ENCODE data around the gene TMEM116.

Gene TMEM116

DNA sequence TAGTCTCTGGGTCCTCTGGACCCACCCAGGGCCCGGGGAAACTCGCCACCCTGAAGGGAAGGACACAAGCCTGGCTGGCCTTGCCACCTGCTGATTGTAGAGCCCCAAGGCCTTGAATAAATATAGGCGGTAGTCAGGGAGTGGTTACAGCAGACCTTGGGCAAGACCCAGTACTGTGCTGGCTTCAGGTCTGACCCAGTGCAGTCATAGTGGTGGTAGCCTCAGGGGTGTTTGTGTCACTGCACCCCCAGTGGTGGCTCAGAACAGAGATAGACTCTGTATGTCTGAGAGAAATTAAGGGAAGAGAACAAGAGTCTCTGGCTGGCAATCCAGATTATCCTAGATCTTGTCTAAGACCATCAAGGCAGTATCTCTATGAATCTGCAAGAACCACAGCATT is 107.5 kb downstream of the TMEM116 start:
- in situ Hi-C loops (cut with MboI; ENCODE audit: low sequenced_read_pairs), result no loop called here

DNA sequence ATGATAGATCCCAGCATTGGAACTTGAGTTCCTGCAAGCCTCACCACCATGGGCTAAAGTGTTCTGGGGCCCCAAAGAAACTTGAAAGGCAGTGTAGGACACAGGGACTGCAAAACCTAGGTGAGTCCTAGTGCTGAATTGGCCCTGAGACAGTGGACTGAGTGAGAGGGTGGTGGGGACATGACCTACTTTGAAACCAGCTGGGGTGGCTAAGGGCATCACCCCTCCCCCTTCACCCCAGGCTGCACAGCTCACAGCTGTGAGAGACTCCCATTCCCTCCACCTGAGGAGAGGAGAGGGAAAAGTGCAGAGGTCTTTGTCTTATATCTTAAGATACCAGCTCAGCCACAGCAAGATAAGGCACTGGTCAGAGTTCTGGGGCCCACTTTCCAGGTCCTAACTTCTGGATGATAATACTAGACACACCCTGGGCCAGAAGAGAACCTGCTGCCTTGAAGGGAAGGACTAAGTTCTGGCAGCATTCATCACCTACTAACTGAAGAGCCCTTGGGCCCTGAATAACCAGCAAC is 108.5 kb downstream of the TMEM116 start:
- in situ Hi-C loops (cut with MboI; ENCODE audit: low sequenced_read_pairs), result no loop called here

DNA sequence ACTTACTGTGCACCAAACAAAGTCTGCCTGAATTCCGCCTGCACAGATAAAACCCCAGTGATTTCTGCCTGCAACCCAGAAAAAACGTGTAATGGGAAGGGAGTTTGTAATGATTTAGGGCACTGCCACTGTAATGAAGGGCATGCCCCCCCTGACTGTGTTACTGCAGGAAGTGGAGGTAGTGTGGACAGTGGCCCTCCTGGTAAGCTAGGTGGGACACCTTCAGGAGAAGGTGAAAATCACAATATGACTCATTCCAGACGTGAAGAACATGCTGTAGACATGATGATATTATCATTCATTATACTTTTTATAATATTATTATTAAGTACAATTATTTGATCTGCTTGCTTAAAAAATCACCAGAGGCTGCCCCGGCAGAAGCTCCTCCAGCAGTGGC is 111.8 kb downstream of the TMEM116 start:
- in situ Hi-C loops (cut with MboI; ENCODE audit: low sequenced_read_pairs), result no loop called here

DNA sequence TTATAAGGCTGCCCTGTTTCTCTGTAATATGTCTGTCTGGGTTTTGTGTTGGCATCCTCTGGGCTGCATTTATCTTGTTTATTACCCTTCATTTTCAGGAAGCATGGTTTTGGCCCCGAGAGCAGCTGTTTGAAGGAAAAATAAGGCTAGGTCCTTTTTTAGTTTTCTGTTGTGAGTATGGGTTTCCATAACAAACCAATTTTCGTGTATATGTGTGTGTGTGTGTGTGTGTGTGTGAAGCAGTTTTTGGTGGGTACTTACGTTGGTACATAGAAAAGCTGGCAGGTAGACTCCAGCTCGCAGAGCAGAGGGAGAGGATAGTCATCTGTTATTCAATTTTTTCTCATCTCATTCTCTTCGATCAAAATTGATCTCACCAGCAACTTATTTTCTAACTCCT is 118.4 kb downstream of the TMEM116 start:
- in situ Hi-C loops (cut with MboI; ENCODE audit: low sequenced_read_pairs), result no loop called here

DNA sequence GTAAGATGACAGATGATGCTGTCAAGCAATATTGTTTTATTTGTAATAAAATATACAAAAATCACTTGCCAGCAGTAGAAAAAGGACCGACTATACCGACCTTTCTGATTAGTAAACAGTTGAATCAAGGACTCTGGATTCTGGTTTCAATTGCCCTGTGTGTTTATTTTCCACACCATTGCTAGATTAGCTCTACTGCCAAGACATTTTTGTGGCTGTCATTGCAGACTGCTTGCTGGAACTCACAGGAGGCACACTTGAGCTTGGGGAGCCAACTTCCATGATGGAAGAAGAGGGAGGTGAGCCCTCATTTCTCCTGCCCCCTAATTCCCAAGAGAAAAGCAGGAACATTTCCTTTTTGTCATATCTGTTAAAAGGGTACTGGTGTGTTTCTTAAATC is 119.7 kb downstream of the TMEM116 start:
- in situ Hi-C loops (cut with MboI; ENCODE audit: low sequenced_read_pairs), result no loop called here

DNA sequence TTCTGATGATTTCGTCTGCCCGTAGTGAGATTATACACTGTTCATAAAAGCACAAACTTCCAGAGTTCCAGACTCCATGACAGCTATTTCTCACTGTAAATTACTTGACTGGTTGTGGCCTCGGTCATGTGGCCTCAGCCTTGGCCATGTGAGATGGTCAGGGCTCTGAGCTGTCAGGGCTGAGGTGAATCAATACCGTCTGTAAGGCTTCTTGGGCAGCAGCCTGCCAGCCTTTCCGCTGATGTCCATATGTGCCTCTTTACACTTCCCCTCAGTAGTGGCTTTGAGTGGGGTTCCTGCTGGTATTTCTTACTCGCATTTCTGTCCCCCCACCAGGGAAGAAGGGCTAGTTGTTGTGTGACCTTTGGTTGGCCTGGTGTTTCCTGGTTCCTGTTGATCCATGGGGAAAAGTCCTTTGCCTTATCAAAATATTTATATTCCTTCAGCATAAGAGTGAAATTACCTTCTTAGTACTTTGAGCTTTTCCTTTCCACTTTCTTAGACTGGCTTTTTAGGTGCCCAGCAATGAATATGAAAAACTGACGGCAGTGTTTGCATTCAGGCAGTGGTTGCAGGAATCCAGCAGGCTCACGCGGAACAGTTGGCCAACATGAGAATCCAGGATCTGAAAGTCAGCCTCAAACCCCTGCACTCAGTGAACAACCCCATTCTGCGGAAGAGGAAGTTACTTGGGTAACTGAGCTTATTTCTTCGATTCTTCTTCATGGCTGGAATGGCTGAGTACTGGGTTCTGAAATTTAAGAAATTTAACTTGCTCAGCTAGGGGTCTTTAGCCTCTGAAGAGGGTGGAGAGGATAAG is 124.8 kb downstream of the TMEM116 start:
- in situ Hi-C loops (cut with MboI; ENCODE audit: low sequenced_read_pairs), result no loop called here

DNA sequence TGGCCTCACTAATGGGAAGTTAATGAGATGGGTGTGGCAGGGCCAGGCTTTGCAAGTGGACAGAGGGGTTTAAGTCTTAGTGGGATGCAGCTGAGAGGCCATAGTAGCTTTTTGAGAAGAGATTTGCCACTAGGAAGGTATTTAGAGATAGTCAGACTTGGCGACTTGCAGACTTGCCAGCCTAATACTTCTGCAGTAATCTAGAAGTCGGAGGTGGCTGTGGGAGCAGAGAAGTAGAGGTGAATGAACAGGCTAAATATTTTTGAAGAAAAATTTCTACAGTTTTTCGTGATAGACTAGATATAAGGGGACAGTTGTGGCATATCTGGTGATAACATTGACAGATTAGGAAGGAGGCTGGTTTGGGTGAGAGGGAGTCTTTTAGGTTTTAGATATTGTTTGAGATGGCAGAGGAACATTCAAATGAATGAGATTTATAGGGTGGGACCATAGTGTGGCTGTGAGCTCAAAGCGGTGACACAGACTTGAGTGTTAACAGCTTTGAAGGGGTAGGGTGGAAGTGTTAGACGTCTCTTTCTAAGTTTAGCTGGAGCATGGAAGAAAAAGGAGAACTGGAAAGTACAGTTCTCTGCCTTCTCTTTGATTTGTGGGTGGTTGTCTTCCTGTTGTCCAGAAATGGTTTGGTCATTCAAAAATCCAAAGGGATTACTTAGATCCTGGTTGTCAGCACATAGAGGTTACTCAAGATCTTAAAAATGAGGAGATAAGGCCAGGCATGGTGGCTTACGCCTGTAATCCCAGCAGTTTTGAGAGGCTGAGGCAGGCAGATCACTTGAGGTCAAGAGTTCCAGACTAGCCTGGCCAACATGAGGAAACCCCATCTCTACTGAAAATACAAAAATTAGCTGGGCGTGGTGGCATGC is 126.1 kb downstream of the TMEM116 start:
- in situ Hi-C loops (cut with MboI; ENCODE audit: low sequenced_read_pairs), result no loop called here

DNA sequence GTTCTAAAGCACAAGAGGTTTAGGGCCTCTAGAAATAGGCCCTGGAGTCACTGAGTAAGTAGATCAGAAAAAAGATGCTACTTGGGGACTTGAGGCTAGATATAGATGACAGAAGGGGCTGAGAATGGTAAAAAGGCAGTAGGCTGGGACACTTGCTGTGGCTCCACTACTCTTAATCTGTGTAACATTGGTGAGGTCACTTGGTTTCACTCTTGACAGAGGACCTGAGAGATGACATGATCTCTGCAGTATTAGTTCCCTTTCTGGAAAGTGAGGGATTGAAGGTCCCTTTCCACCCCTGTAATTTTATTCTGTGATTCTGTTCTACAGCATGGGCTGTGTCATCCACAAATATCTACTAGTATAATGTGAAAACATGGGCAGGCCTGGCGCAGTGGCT is 131.2 kb downstream of the TMEM116 start:
- in situ Hi-C loops (cut with MboI; ENCODE audit: low sequenced_read_pairs), result no loop called here
